GM23338 (cell line): ENCODE results near the gene ELN. TPM values are rescaled to one million over a fixed set of nuclear protein-coding genes. Genes with fewer than 3 reads are reported as not detected.

Experiments
- ATAC-seq: fragments of 200-7000 bp; cut with Tn5 transposase; 3 replicates; pipeline ENCODE4 v1.9.1; 2020
- DNase-seq: peaks from one replicate; pipeline ENCODE4 v3.0.0-alpha.2; 2015; ENCODE audit warnings: low spot score
- H2AFZ ChIP-seq: fragments of 200-600 bp; sonication (generic); 2 replicates; pipeline ENCODE4 v1.8.0; 2016; ENCODE audit warnings: antibody characterized with exemption, mild to moderate bottlenecking, moderate library complexity
- H3F3A ChIP-seq: fragments of 200-600 bp; sonication (generic); replicated peaks from 2 replicates; pipeline ENCODE4 v1.8.0; 2017; ENCODE audit warnings: antibody characterized with exemption, mixed run types, low read depth
- H3K27ac ChIP-seq: fragments of 200-600 bp; sonication (generic); 2 replicates; pipeline ENCODE4 v1.6.1; 2016; ENCODE audit warnings: low read depth
- H3K27me3 ChIP-seq: fragments of 200-600 bp; sonication (generic); 2 replicates; pipeline ENCODE4 v1.8.0; 2016; ENCODE audit warnings: mild to moderate bottlenecking, mixed run types, moderate library complexity; ENCODE audit not compliant: insufficient read depth
- H3K36me3 ChIP-seq: fragments of 200-600 bp; sonication (generic); 2 replicates; pipeline ENCODE4 v1.8.0; 2016; ENCODE audit warnings: mild to moderate bottlenecking; ENCODE audit not compliant: insufficient read depth
- H3K4me1 ChIP-seq: fragments of 200-600 bp; sonication (generic); 2 replicates; pipeline ENCODE4 v1.8.0; 2016; ENCODE audit warnings: mild to moderate bottlenecking, moderate library complexity; ENCODE audit not compliant: insufficient read depth
- H3K4me2 ChIP-seq: fragments of 200-600 bp; sonication (generic); 2 replicates; pipeline ENCODE4 v1.7.1; 2017; ENCODE audit warnings: mixed run types
- H3K4me3 ChIP-seq: fragments of 200-600 bp; sonication (generic); 2 replicates; pipeline ENCODE4 v1.6.1; 2016; ENCODE audit warnings: mixed run types
- H3K79me2 ChIP-seq: fragments of 200-600 bp; sonication (generic); replicated peaks from 2 replicates; pipeline ENCODE4 v1.8.0; 2017; ENCODE audit warnings: mild to moderate bottlenecking; ENCODE audit not compliant: insufficient read depth
- H3K9me2 ChIP-seq: fragments of 200-600 bp; sonication (generic); 2 replicates; pipeline ENCODE4 v1.8.0; 2017; ENCODE audit not compliant: insufficient read depth
- H4K20me1 ChIP-seq: fragments of 200-600 bp; sonication (generic); replicated peaks from 2 replicates; pipeline ENCODE4 v1.8.0; 2017; ENCODE audit warnings: mild to moderate bottlenecking; ENCODE audit not compliant: insufficient read depth
- H3K27ac Mint-ChIP-seq: 2 replicates; pipeline ENCODE4 v1.8.0; 2020; ENCODE audit warnings: inconsistent platforms, mild to moderate bottlenecking, moderate library complexity, mixed read lengths
- H3K27me3 Mint-ChIP-seq: 3 replicates; pipeline ENCODE4 v1.8.0; 2022; ENCODE audit warnings: low read depth, mild to moderate bottlenecking, moderate library complexity, mixed read lengths, inconsistent platforms; ENCODE audit not compliant: insufficient read depth, poor library complexity
- H3K36me3 Mint-ChIP-seq: 3 replicates; pipeline ENCODE4 v1.8.0; 2021; ENCODE audit warnings: low read depth, mild to moderate bottlenecking, inconsistent platforms, moderate library complexity, mixed read lengths
- H3K4me1 Mint-ChIP-seq: 3 replicates; pipeline ENCODE4 v1.8.0; 2020; ENCODE audit warnings: mild to moderate bottlenecking, inconsistent platforms, mixed read lengths
- H3K4me3 Mint-ChIP-seq: 3 replicates; pipeline ENCODE4 v1.8.0; 2021; ENCODE audit warnings: moderate library complexity, mild to moderate bottlenecking, inconsistent platforms, mixed read lengths
- H3K9me3 Mint-ChIP-seq: 3 replicates; pipeline ENCODE4 v1.8.0; 2020; ENCODE audit warnings: moderate library complexity, mild to moderate bottlenecking, inconsistent platforms, mixed read lengths
- CREB1 ChIP-seq: fragments of 250-450 bp; sonication (Bioruptor Pico); IDR thresholded peaks from 2 replicates; pipeline ENCODE4 v1.5.0; 2020; ENCODE audit warnings: low read depth, mild to moderate bottlenecking, moderate library complexity
- CTCF ChIP-seq, 2 experiments: fragments of 200-600 bp in 1 of 2; sonication (generic) in 1 of 2; conservative IDR thresholded peaks; 2 replicates each; pipeline versions ENCODE4 v1.5.1 to v1.6.1; 2016 to 2017; ENCODE audit warnings: antibody characterized with exemption in 2 of 2, low read depth in 2 of 2, mild to moderate bottlenecking in 2 of 2, moderate library complexity in 1 of 2
- ETS1 ChIP-seq: IDR thresholded peaks from 2 replicates; pipeline ENCODE4 v1.6.1; 2016; ENCODE audit warnings: antibody characterized with exemption
- EZH2 ChIP-seq: fragments of 200-600 bp; sonication (generic); IDR thresholded peaks from one replicate; pipeline ENCODE4 v1.8.0; 2017; ENCODE audit warnings: antibody characterized with exemption, mild to moderate bottlenecking, low read depth; ENCODE audit not compliant: unreplicated experiment
- JUNB ChIP-seq: IDR thresholded peaks from one replicate; pipeline ENCODE4 v1.6.1; 2016; ENCODE audit warnings: antibody characterized with exemption; ENCODE audit not compliant: unreplicated experiment
- NANOG ChIP-seq: IDR thresholded peaks from 2 replicates; pipeline ENCODE4 v1.6.1; 2016; ENCODE audit warnings: antibody characterized with exemption, borderline replicate concordance
- POLR2AphosphoS5 ChIP-seq: IDR thresholded peaks from 2 replicates; pipeline ENCODE4 v1.6.1; 2016; ENCODE audit warnings: antibody characterized with exemption, low read depth
- REST ChIP-seq: IDR thresholded peaks from one replicate; pipeline ENCODE4 v1.6.1; 2018; ENCODE audit warnings: antibody characterized with exemption; ENCODE audit not compliant: unreplicated experiment
- STAT1 ChIP-seq: IDR thresholded peaks from one replicate; pipeline ENCODE4 v1.6.1; 2016; ENCODE audit warnings: antibody characterized with exemption; ENCODE audit not compliant: unreplicated experiment
- ZNF114 ChIP-seq: fragments of 250-450 bp; sonication (Bioruptor Pico); IDR thresholded peaks from 2 replicates; pipeline ENCODE4 v1.5.0; 2020; ENCODE audit warnings: mild to moderate bottlenecking, moderate library complexity
- ZNF331 ChIP-seq: fragments of 250-450 bp; sonication (Bioruptor Pico); IDR thresholded peaks from 2 replicates; pipeline ENCODE4 v1.5.0; 2020; ENCODE audit warnings: low read depth, mild to moderate bottlenecking, moderate library complexity
- ZNF462 ChIP-seq: fragments of 250-450 bp; sonication (Bioruptor Pico); IDR thresholded peaks from 2 replicates; pipeline ENCODE4 v1.5.0; 2020; ENCODE audit warnings: mild to moderate bottlenecking, moderate library complexity
- polyA plus RNA-seq: library from polyadenylated mRNA; unstranded; fragments of >200 nt; fragmentation: Nextera tagmentation; extraction: Ambion mirVana; gene quantifications from 2 replicates; pipeline ENCODE4 v1.2.1, GENCODE V29; 2016
- total RNA-seq: library from RNA; depleted of rRNA; stranded (reverse); fragments of >200 nt; shearing (Covaris generic); gene quantifications from 2 replicates; pipeline ENCODE4 v1.2.3, GENCODE V29; 2014

The ELN gene
- total and polyA plus RNA-seq, 2 experiments from 2014 or later: 1.1 to 5.6 TPM

GRCh38 chr7:74092964-74093471 is 65.0 kb downstream of the ELN start:
- no peak for TF ChIP-seq POLR2AphosphoS5
- TF ChIP-seq NANOG: no peak
- TF ChIP-seq STAT1: no peak
- TF ChIP-seq ZNF114 (CRISPR knock-in tag): no peak
- TF ChIP-seq CREB1 (CRISPR knock-in tag): no peak
- TF ChIP-seq ETS1: no peak
- TF ChIP-seq ZNF462 (CRISPR knock-in tag): no peak
- TF ChIP-seq EZH2: no peak
- TF ChIP-seq CTCF (conservative IDR thresholded peaks at IDR 0.05; ENCODE audit: low read depth in 2 of 2): no peak
- no peak for TF ChIP-seq REST
- no peak for TF ChIP-seq JUNB
- TF ChIP-seq ZNF331 (CRISPR knock-in tag): no peak
- H3K4me3 Mint-ChIP-seq: no peak overlapping the region
- H3K4me1 Mint-ChIP-seq: peaks cover 28% of the 10 kb centered on the region
- Histone ChIP-seq H3K4me1 (peaks cover 34% of the 10 kb centered on the region), H4K20me1 (peaks cover 2% of the 10 kb centered on the region; the same call in 1 of the 2 replicates), H3K27me3 (no peaks in the 10 kb centered on the region), H3K4me3 (no peak overlapping the region), H3K9me2 (no peaks in the 10 kb centered on the region), H3F3A (peaks cover 9% of the 10 kb centered on the region; the same call in 1 of the 2 replicates), H3K36me3 (peaks cover 15% of the 10 kb centered on the region), H3K27ac (peak overlapping the region; percentile 45; the same call in 1 of the 2 replicates), H3K4me2 (peak overlapping the region; percentile 26), H3K79me2 (peaks cover 13% of the 10 kb centered on the region; the same call in 1 of the 2 replicates), H2AFZ (no peak overlapping the region)
- H3K27ac Mint-ChIP-seq: no peak overlapping the region
- peaks cover 5% of the 10 kb centered on the region; the same call in 2 of the 3 replicates for H3K9me3 Mint-ChIP-seq
- H3K27me3 Mint-ChIP-seq: peaks cover 9% of the 10 kb centered on the region
- ATAC-seq (no peak), DNase-seq (peak; percentile 28)
- H3K36me3 Mint-ChIP-seq: peaks cover 40% of the 10 kb centered on the region
